CD8-positive, alpha-beta memory T cell (primary cell): ENCODE data around the gene FURIN. TPM values are rescaled to one million over a fixed set of nuclear protein-coding genes. Genes with fewer than 3 reads are reported as not detected.

Source experiments
- CTCF ChIA-PET: fragments of 350-600 bp; sonication (Branson Sonifier 250); formaldehyde crosslinking; loops from one replicate; lab custom pipeline; 2021; ENCODE audit warnings: antibody characterized with exemption; lab: Charles Lee
- POLR2A ChIA-PET: fragments of 350-600 bp; sonication (Branson Sonifier 250); formaldehyde crosslinking; loops from one replicate; lab custom pipeline; 2021; ENCODE audit warnings: antibody characterized with exemption; lab: Charles Lee
- DNase-seq, 5 donors: peaks; one replicate each; pipeline versions ENCODE4 v3.0.0 to v3.0.0-alpha.2; 2020 to 2022; ENCODE audit warnings: mixed read lengths in 1 of 5
- H3K27ac ChIP-seq: one replicate; pipeline ENCODE4 v1.7.0; 2013; ENCODE audit warnings: low read depth, mild to moderate bottlenecking, low read length, moderate library complexity
- H3K27me3 ChIP-seq: 2 replicates; pipeline ENCODE4 v1.7.0; 2013; ENCODE audit warnings: low read length, mild to moderate bottlenecking; ENCODE audit not compliant: insufficient read depth, poor library complexity, severe bottlenecking
- H3K36me3 ChIP-seq: 2 replicates; pipeline ENCODE4 v1.7.0; 2013; ENCODE audit warnings: mild to moderate bottlenecking, low read length, moderate library complexity; ENCODE audit not compliant: insufficient read depth
- H3K4me1 ChIP-seq: 2 replicates; pipeline ENCODE4 v1.7.0; 2013; ENCODE audit warnings: mild to moderate bottlenecking, low read length, moderate library complexity; ENCODE audit not compliant: insufficient read depth
- H3K4me3 ChIP-seq: 2 replicates; pipeline ENCODE4 v1.7.0; 2013; ENCODE audit warnings: mild to moderate bottlenecking, low read length
- H3K9me3 ChIP-seq: 2 replicates; pipeline ENCODE4 v1.7.0; 2013; ENCODE audit warnings: mild to moderate bottlenecking, low read length
- H3K27ac Mint-ChIP-seq, 8 donors: one replicate each; pipeline ENCODE4 v1.8.0; 2020 to 2021; ENCODE audit warnings: mixed read lengths in 8 of 8, mild to moderate bottlenecking in 6 of 8, inconsistent platforms in 3 of 8, moderate library complexity in 3 of 8
- H3K27me3 Mint-ChIP-seq, 2 donors: one replicate each; pipeline ENCODE4 v1.8.0; 2020 to 2021; ENCODE audit warnings: mixed read lengths in 2 of 2, mild to moderate bottlenecking in 1 of 2, moderate library complexity in 1 of 2
- H3K36me3 Mint-ChIP-seq, 3 donors: one replicate each; pipeline ENCODE4 v1.8.0; 2020 to 2021; ENCODE audit warnings: mixed read lengths in 3 of 3, inconsistent platforms in 1 of 3, mild to moderate bottlenecking in 1 of 3
- H3K4me1 Mint-ChIP-seq, 3 donors: one replicate each; pipeline ENCODE4 v1.8.0; 2020 to 2021; ENCODE audit warnings: mixed read lengths in 3 of 3, inconsistent platforms in 1 of 3, mild to moderate bottlenecking in 1 of 3
- H3K4me3 Mint-ChIP-seq, 7 donors: one replicate each; pipeline ENCODE4 v1.8.0; 2020 to 2021; ENCODE audit warnings: mixed read lengths in 7 of 7, mild to moderate bottlenecking in 6 of 7, moderate library complexity in 4 of 7, inconsistent platforms in 2 of 7
- H3K9me3 Mint-ChIP-seq, 5 donors: one replicate each; pipeline ENCODE4 v1.8.0; 2020 to 2022; ENCODE audit warnings: mixed read lengths in 5 of 5, mild to moderate bottlenecking in 3 of 5, moderate library complexity in 2 of 5, inconsistent platforms in 1 of 5
- polyA plus RNA-seq: library from polyadenylated mRNA; unstranded; fragments of 300-500 nt; fragmentation: Illumina TruSeq; gene quantifications from one replicate; pipeline ENCODE4 v1.2.3, GENCODE V29; 2021
- total RNA-seq, 2 experiments: library from RNA; stranded (reverse); gene quantifications; one replicate each; pipeline ENCODE4 v1.2.3, GENCODE V29; 2021

Gene FURIN
- total and polyA plus RNA-seq, 3 experiments from 2014 or later, result 11.7 to 124 (median 121) TPM

DNA sequence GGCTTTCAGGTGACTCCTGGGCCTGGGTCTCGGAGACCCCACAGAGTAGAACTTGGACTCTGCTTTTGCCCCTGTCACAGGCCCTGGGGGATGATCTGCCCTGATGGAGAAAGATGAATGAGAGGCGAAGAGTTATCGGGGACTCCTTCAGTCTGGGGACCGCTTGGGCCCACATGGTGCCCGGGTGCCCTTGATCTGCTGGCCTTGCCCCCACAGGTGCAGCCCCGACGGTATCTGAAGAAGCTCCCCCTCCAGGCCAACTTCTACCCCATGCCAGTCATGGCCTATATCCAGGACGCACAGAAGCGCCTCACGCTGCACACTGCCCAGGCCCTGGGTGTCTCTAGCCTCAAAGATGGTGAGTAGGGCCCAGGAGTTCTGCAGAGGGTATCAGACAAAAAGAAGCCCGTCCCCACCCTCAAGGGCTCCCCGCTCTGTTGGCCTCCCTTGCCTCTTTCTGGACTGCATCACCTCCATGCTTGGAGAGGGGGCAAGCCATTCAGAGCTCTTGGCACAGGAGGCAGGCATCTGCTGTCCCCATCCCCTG, 45.1 kb downstream of the FURIN start:
- Histone ChIP-seq H3K9me3 (no peaks in the 10 kb centered on the region), H3K27me3 (no peaks in the 10 kb centered on the region), H3K36me3 (peaks cover 74% of the 10 kb centered on the region), H3K4me3 (no peak overlapping the region), H3K27ac (no peak overlapping the region), H3K4me1 (no peaks in the 10 kb centered on the region)
- no peak overlapping the region for H3K27ac Mint-ChIP-seq
- CTCF ChIA-PET, result interaction anchor here (1.1 to 2.5 kb wide), 4 partner anchors 8 to 19 kb away, joined by 3 to 13 read pairs (median 8); partner anchors contain the start of genes HDDC3 and MAN2A2
- no peaks in the 10 kb centered on the region for H3K4me1 Mint-ChIP-seq
- H3K36me3 Mint-ChIP-seq, result peaks cover 4 to 98% (median 17%) of the 10 kb centered on the region in 3 donors
- POLR2A ChIA-PET, result interaction anchor here (2.0 kb wide), 1 partner anchor 18 kb away, joined by 4 read pairs; no protein-coding TSS in a partner anchor
- no peaks in the 10 kb centered on the region for H3K9me3 Mint-ChIP-seq
- DNase-seq, result no peak
- peaks cover 0 to 4% of the 10 kb centered on the region in 2 donors for H3K27me3 Mint-ChIP-seq
- H3K4me3 Mint-ChIP-seq, result no peak overlapping the region

DNA sequence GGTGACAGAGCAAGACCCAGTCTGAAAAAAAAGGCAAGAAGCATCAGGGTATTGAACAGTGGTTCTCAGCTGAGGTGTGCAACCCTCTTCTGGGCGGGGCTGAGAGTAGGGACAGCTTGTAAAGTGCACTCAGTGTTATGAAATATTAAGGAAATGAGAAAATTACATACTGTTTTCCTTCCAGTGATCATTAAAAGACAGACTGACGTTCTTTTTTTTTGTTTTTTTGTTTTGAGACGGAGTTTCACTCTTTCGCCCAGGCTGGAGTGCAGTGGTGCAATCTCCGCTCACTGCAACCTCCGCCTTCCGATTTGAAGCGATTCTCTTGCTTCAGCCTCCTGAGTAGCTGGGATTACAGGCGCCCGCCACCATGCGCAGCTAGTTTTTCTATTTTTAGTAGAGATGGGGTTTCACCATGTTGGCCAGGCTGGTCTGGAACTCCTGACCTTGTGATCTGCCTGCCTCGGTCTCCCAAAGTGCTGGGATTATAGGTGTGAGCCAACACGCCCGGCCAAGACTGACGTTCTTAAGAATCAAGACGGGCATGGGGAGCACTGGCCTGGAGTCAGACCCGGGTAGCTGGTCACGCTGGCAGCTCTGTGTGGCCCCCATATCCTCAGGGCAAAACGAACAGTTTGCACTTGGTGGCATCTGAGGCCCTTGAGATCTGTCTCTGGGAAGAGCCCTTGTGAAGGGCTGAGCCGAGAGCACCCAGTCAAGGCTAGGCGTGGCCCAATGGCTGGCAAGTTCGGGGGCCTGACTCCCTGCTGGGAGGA, 46.1 kb downstream of the FURIN start:
- DNase-seq, result no peak
- H3K9me3 Mint-ChIP-seq, result no peaks in the 10 kb centered on the region
- ChIA-PET CTCF (interaction anchor here (1.1 to 2.5 kb wide), 4 partner anchors 9 to 18 kb away, joined by 3 to 13 read pairs (median 8); partner anchors contain the start of genes HDDC3 and MAN2A2), POLR2A (interaction anchor here (1.3 to 2.0 kb wide), 2 partner anchors 16 to 17 kb away, joined by 4 read pairs; no protein-coding TSS in a partner anchor)
- H3K27ac Mint-ChIP-seq, result no peak overlapping the region
- no peaks in the 10 kb centered on the region for H3K4me1 ChIP-seq
- H3K27me3 ChIP-seq, result no peaks in the 10 kb centered on the region
- no peak overlapping the region for H3K27ac ChIP-seq
- peaks cover 80% of the 10 kb centered on the region for H3K36me3 ChIP-seq
- no peak overlapping the region for H3K4me3 ChIP-seq
- H3K27me3 Mint-ChIP-seq, result peaks cover 0 to 4% of the 10 kb centered on the region in 2 donors
- H3K4me1 Mint-ChIP-seq, result no peaks in the 10 kb centered on the region
- peaks cover 4 to 98% (median 18%) of the 10 kb centered on the region in 3 donors for H3K36me3 Mint-ChIP-seq
- H3K4me3 Mint-ChIP-seq, result no peak overlapping the region
- no peaks in the 10 kb centered on the region for H3K9me3 ChIP-seq

DNA sequence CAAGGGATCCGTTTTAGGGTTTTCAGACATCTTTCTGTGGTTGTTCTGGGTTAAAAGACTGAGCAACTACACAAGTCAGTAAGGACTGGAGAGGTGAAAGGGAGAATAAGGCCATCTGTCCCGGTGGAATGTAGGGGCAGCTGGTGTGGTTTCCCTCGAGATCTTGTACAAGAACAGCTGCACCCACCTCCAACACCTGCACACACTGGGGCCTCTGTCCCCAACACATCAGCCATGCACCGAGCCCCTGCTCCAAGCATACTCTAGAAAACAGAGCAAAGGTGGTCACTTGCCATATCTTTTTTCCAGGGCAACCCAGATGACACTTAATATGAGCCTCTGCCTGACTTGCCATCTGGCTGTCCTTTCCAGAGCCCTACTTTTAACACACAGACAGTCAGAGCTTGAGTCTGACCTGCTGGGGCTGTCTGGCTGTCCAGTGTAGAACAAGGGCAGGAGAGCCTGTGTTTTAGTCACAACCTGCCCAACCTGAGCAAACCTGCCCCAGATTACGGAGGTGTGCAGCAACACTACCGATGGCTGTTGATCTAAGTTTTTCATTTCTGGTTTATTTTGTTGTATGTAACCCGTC, 46.9 kb downstream of the FURIN start:
- Histone ChIP-seq H3K27ac (peak overlapping the region; percentile 65), H3K9me3 (no peaks in the 10 kb centered on the region), H3K4me3 (no peak overlapping the region), H3K4me1 (no peaks in the 10 kb centered on the region), H3K27me3 (no peaks in the 10 kb centered on the region), H3K36me3 (peaks cover 82% of the 10 kb centered on the region)
- Mint-ChIP-seq H3K27ac (peak overlapping the region in 3 of 8 donors; percentile 32 to 83 (median 75)), H3K27me3 (peaks cover 0 to 4% of the 10 kb centered on the region in 2 donors), H3K4me1 (no peaks in the 10 kb centered on the region), H3K36me3 (peaks cover 4 to 98% (median 21%) of the 10 kb centered on the region in 3 donors), H3K9me3 (no peaks in the 10 kb centered on the region), H3K4me3 (no peak overlapping the region)
- DNase-seq, result no peak
- ChIA-PET CTCF (interaction anchor here (1.9 to 2.5 kb wide), 2 partner anchors 13 to 17 kb away, joined by 9 to 13 read pairs; partner anchors contain the start of genes HDDC3 and MAN2A2), POLR2A (interaction anchor here (1.3 to 2.0 kb wide), 2 partner anchors 15 to 16 kb away, joined by 4 read pairs; no protein-coding TSS in a partner anchor)

- H3K27me3 ChIP-seq, result no peaks in the 10 kb centered on the region
- DNase-seq, result no peak
- Mint-ChIP-seq H3K4me1 (no peaks in the 10 kb centered on the region), H3K27ac (peak overlapping the region in 2 of 8 donors; percentile 32 to 83), H3K9me3 (no peaks in the 10 kb centered on the region), H3K4me3 (no peak overlapping the region), H3K36me3 (peaks cover 4 to 98% (median 22%) of the 10 kb centered on the region in 3 donors), H3K27me3 (peaks cover 0 to 4% of the 10 kb centered on the region in 2 donors)
- peaks cover 82% of the 10 kb centered on the region for H3K36me3 ChIP-seq
- ChIA-PET CTCF (no interaction called here), POLR2A (interaction anchor here (2.0 kb wide), 1 partner anchor 16 kb away, joined by 4 read pairs; no protein-coding TSS in a partner anchor)
- H3K4me3 ChIP-seq, result no peak overlapping the region
- H3K9me3 ChIP-seq, result no peaks in the 10 kb centered on the region
- H3K4me1 ChIP-seq, result no peaks in the 10 kb centered on the region
- peak overlapping the region; percentile 65 for H3K27ac ChIP-seq
Observed at GRCh38 chr15:90915808-90916440, 47.5 kb downstream of the FURIN start.

GRCh38 chr15:90916461-90916860, 48.1 kb downstream of the FURIN start:
- Mint-ChIP-seq H3K4me3 (no peak overlapping the region), H3K4me1 (no peaks in the 10 kb centered on the region), H3K9me3 (no peaks in the 10 kb centered on the region), H3K36me3 (peaks cover 4 to 97% (median 26%) of the 10 kb centered on the region in 3 donors), H3K27me3 (peaks cover 0 to 4% of the 10 kb centered on the region in 2 donors), H3K27ac (no peak overlapping the region)
- Histone ChIP-seq H3K36me3 (peaks cover 79% of the 10 kb centered on the region), H3K27me3 (no peaks in the 10 kb centered on the region), H3K4me3 (no peak overlapping the region), H3K4me1 (no peaks in the 10 kb centered on the region), H3K27ac (peak overlapping the region; percentile 43), H3K9me3 (no peaks in the 10 kb centered on the region)
- POLR2A ChIA-PET, result no interaction called here
- CTCF ChIA-PET, result no interaction called here
- DNase-seq, result no peak

DNA sequence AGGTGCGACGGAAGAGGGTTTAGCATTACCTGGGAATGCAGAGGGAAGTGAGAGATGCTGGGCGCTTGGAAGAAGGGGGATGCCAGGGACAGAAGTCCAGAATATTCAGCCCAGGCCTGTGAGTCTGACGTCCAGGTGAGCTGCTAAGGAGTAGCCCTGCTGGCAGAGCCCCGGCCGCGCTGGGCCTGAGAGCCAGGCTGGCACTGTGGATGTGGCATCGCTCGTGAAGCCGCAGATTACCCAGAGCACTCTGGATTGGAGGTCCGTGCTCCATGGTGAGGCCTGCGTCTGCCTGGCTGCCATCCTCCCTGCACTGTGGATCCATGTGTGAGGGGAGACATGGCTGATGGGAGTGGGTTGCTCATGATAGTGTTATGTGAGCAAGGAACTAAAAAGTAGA, 49.2 kb downstream of the FURIN start:
- ChIA-PET POLR2A (no interaction called here), CTCF (interaction anchor here (0.9 to 2.1 kb wide), 3 partner anchors 15 to 17 kb away, joined by 3 to 5 read pairs (median 4); partner anchors contain the start of gene HDDC3)

DNA sequence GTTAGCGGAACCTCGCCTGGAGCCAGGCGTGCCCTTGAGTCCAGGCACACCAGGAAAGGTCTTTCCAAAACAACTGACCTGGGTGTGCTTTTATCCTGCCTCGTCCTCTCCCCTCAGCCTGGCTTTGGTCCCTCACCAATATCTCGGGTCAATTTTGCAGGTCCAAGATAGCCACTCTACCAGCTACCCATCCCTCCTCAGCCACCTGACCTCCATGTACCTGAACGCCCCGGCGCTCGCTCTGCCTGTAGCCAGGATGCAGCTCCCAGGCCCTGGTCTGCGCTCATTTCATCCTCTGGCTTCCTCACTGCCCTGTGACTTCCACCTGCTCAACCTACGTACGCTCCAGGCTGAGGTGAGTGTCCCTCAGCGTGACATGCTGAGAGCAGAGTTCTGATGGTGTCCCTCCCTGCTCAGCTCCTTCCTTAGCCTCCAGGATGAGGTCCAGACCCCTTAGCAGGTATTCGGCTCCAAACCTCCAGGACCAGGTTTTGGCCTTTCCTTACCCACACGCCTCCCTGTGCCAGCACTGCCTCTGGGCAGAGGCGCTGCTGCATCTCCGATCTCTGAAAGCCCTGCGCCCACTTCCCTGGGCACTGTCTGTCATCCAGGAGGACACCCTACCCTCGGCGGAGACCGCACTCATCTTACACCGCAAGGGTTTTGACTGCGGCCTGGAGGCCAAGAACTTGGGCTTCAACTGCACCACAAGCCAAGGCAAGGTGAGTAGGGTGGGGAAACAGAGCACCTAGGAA, 49.8 kb downstream of the FURIN start:
- DNase-seq, result no peak
- Mint-ChIP-seq H3K27ac (peak overlapping the region in 1 of 8 donors; percentile 13), H3K4me1 (peaks cover 0 to 8% (median 0%) of the 10 kb centered on the region in 3 donors), H3K4me3 (no peak overlapping the region), H3K36me3 (peaks cover 4 to 85% (median 23%) of the 10 kb centered on the region in 3 donors), H3K27me3 (peaks cover 0 to 4% of the 10 kb centered on the region in 2 donors), H3K9me3 (no peaks in the 10 kb centered on the region)
- Histone ChIP-seq H3K27me3 (no peaks in the 10 kb centered on the region), H3K36me3 (peaks cover 62% of the 10 kb centered on the region), H3K4me3 (no peak overlapping the region), H3K9me3 (no peaks in the 10 kb centered on the region), H3K4me1 (no peaks in the 10 kb centered on the region), H3K27ac (no peak overlapping the region)
- ChIA-PET POLR2A (no interaction called here), CTCF (interaction anchor here (0.8 to 2.1 kb wide), 6 partner anchors 12 to 32 kb away, joined by 3 to 5 read pairs (median 3); partner anchors contain the start of gene HDDC3)

More for the DNA sequence above, 49.2 kb downstream of the FURIN start:
- H3K27me3 ChIP-seq, result no peaks in the 10 kb centered on the region
- Mint-ChIP-seq H3K4me3 (no peak overlapping the region), H3K36me3 (peaks cover 4 to 92% (median 26%) of the 10 kb centered on the region in 3 donors), H3K4me1 (peaks cover 0 to 4% (median 0%) of the 10 kb centered on the region in 3 donors), H3K9me3 (no peaks in the 10 kb centered on the region), H3K27ac (no peak overlapping the region), H3K27me3 (peaks cover 0 to 4% of the 10 kb centered on the region in 2 donors)
- no peak for DNase-seq
- H3K9me3 ChIP-seq, result no peaks in the 10 kb centered on the region
- no peaks in the 10 kb centered on the region for H3K4me1 ChIP-seq
- no peak overlapping the region for H3K4me3 ChIP-seq
- H3K36me3 ChIP-seq, result peaks cover 68% of the 10 kb centered on the region
- H3K27ac ChIP-seq, result no peak overlapping the region
